GM19467 (cell line): ENCODE results near the gene NAA10.
"Not testable (repeated sequence)": the region's sequence is repeated elsewhere in the genome, so short reads cannot be mapped to it uniquely, and the experiment has no call there.

ENCODE experiments used
- ATAC-seq: cut with Tn5 transposase; IDR thresholded peaks from one replicate; pipeline ENCODE4 v1.9.1; 2021; ENCODE audit warnings: mild to moderate bottlenecking, moderate library complexity; ENCODE audit not compliant: unreplicated experiment

NAA10 gene

DNA sequence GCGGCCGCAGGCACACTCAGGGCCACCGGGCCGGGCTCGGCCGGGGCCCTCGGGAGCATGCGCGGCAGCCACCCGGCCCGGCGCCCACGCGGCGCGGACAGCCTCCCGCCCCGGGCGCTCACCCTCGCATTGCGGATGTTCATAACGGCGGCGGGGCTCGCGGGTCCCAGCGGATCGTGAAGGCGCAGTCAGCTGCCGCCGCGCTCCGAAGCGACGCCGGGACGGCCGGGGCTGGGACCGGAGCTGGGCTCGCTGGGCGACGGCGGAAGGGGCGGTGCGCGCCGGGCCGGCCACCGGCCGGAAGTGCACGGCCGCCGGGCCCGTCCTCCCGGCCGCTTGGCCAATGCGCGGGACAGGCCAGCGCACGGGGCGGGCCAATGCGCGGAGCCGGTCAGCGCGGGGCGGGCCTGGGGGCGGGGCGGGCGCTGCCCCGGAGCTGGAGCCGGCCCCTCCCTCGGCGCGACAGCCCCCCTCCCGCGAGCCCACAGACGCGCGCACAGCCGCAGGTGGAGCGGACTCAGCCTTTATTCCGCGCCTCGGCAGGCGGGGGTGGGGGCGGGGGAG lies at the start of gene NAA10:
Gene NAA10, minus strand, starts transcription at position 276 of the 564 bp plus-strand sequence. Its CDS starts 133 bp downstream, at position 143.
- ATAC-seq = peak; percentile 73

DNA sequence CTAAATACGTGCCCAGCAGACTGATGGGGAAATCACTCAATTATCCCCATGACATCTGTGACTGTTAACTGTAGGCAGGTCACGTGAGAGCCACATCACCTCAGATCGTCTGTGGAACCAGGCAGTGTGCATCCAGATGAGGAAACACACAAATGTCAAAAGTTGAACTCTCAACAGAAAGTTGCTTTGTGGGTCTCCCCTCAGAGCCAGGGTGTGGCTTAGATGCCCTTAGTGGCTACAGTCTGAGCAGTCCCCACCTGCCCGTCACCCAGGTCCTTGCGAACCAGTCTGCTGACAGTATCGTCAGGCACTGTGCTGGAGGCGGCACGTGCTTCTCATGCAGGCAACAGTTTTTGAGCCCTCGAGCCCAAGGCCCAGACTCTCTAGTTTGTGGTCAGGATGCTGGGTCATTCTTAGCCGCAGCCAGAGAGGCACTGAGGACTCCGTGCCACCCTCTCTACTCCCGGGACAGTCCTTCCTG lies 48.5 kb upstream of the NAA10 start:
- no peak for ATAC-seq

DNA sequence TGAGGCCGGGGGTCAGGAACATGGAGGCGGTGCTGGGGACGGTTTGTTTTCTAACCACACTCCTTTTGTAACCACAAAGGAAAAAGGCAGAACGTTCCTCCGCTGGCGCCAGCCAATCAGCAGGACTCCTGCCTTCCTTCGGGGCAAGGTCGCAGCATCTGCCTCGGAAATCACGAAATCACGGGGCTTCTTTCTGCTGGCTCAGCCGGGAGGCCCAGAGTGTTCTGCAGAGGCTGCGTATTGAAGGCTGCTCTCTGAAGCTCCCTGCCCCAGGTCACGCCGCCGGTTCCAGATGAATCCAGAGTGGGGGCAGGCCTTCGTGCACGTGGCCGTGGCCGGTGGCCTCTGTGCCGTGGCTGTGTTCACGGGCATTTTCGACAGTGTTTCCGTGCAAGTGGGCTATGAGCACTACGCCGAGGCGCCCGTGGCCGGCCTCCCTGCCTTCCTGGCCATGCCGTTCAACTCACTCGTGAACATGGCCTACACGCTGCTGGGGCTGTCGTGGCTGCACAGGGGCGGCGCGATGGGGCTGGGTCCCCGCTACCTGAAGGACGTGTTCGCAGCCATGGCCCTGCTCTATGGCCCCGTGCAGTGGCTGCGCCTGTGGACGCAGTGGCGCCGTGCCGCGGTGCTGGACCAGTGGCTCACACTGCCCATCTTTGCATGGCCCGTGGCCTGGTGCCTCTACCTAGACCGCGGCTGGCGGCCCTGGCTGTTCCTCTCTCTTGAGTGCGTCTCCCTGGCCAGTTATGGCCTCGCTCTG lies 47.1 kb upstream of the NAA10 start:
- ATAC-seq = no peak

DNA sequence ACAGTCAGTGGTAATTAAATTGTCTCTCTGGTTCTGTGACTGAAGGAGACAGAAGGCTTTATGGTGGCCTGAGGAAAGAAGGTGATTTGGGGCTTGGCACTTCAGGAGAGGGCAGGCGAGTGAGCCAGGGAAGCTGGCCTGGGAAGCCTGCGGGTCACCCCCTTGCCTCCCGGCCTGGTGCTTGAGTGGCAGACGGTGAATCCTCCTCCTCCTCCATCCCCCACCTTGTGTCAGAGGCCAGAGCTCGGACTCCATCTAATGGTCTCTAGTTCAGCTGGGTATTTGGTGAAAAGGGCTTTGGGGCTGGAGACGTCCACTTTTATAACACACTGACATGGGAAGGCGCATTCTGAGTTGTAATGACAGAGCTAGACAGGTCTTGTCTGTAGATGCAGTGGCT lies 46.4 kb upstream of the NAA10 start:
- ATAC-seq = no peak

DNA sequence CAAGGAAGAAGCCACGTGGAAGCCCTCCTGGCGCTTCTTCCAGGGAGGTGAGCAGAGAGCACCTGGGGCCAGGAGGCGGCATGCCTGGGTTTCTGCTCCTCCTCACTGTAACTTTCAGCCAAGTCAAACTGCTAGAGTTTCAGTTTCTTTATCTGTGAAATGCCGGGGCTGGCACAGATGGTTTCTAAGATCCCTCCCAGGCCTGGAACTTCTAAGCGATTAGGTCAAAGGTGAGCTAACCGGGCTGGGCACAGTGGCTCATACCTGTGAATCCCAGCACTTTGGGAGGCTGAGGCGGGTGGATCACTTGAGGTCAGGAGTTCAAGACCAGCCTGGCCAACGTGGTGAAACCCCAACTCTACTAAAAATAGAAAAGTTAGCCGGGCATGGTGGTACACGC lies 45.6 kb upstream of the NAA10 start:
- ATAC-seq = not testable (repeated sequence)

DNA sequence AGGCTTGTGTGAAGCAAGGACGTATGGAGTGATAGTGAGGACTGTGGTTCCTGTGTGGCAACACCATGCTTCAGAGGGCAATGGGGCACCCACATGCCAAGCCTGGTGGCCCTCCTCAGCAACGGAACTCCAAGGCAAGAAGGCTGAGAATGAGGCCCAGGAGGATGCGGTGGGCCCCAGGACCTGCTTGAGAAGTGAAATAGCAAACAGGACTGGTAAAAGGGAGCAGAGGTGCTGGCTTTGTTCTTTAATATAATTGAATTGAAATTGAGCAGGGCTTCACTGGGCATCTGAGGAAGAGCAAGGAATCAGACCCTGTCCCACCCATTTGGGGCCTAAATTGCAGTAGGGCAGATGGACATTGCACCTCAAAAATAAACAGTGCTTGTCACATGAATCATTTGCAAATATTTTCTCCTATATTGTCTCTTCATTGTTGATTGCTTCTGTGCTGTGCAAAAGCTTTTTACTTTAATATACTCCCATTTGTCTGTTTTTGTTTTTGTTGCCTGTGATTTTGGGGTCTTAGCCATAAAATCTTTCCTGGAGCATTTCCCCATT lies 40.0 kb upstream of the NAA10 start:
- no peak for ATAC-seq

DNA sequence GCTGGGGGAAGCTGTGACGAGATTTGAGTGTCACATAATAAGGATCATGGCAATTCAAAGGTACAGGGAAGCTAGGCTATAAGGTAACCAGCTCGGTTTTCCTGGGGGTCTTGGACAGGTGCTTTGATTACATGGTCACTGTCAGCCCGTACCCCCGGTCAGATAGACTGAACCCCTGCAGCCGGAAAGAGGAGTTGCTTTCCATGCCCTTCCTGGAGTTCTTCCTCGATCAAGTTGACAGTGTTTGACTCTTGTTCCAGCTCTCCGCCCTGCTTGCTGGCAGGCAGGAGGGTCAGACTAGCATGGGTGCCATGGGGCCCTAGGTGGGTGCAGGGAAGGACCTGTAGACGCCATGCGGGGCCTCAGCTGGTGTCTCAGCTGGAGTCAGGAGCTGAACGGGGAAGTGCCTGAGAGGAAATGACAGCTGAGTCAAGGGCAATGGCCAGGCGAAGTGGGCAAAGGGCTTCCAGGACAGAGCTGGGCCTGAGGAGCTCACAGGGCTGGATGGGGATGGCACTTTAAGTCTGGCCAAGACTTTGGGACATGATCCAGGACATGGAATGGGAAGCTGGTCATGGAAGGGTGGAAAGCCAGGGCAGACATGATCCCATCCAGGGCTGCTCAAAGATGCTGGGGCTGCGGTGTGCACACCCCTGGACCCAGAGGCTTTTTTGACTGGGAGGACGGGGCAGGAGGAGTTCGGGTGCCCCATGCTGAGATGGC lies 39.3 kb upstream of the NAA10 start:
- ATAC-seq = no peak

DNA sequence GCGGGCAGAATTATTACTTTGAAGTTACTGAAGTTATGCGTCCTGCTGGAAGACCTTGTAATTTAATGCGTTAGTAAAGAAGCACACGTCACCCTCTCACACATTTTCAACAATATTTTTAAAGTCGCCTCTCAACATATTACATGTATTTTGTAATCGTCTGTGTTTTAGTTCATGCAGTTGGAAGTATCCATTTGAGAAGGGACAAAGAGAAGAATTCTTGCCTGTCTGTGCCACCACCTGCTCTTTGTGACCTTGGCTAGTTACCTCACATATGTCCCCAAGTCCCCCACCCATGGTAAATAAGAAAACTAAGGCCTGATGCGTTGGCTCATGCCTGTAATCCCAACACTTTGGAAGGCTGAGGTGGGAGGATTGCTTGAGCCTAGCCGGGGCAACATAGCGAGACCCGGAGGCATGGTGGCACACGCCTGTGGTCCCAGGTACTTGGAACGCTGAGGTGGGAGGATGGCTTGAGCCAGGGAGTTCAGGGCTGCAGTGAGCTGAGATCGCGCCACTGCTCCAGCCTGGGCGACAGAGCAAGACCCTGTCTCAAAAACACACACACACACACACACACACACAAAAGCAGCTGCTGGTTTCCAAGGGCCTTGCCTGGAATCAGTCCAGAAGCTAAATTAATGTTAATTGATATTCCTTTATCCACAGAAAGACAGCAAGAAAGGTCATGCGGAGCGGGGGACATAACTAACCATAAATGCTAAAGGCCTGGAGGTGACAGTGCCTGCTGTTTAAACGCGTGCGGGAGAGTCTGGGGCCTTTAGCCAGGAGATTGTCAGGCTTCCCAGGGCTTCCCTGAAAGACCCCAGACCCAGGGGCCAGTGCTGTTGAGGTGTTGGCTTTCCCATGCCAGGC lies 38.5 kb upstream of the NAA10 start:
- ATAC-seq = no peak

DNA sequence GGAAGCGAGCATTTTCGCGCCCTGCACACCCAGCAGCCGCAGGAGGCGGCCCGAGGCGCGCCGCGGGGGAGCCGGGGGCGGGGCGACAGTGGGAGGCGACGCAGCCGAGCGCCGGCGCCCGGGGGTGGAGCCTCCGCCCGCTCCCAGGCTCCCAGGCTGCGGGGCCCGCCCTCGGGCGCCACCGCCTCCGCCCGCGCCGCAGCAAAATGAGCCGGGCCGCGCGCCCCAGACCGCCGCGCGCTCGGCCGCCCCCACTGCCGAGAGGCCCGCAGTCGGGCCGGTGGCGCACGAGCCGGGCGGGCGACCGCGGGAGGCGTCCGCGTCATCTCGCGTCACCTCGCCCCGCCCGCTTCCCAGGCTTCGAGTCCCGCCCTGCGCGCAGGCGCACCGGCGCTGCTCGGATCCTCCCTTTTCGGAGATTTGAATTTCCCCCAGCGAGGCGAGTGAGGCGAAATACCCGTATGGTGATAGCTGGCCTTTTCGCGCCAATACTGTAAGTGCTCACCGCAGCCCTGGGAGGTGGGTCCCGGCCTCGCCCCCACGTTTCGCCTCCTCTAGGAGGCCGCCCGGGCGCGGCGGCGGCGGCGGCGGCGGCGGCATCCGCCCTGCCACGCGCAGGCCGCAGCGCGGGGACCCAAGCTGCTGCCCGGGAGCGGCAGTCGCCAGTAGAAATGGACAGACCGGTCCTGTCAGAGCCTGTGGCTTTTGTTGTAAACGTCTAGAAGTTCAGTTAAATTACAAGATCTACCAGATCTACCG lies 37.7 kb upstream of the NAA10 start, which contains the start of gene TMEM187:
Gene TMEM187, plus strand, starts transcription at position 387 of the 759 bp plus-strand sequence. CDS start 9,309 bp downstream, outside the sequence.
- ATAC-seq = peak; percentile 41

DNA sequence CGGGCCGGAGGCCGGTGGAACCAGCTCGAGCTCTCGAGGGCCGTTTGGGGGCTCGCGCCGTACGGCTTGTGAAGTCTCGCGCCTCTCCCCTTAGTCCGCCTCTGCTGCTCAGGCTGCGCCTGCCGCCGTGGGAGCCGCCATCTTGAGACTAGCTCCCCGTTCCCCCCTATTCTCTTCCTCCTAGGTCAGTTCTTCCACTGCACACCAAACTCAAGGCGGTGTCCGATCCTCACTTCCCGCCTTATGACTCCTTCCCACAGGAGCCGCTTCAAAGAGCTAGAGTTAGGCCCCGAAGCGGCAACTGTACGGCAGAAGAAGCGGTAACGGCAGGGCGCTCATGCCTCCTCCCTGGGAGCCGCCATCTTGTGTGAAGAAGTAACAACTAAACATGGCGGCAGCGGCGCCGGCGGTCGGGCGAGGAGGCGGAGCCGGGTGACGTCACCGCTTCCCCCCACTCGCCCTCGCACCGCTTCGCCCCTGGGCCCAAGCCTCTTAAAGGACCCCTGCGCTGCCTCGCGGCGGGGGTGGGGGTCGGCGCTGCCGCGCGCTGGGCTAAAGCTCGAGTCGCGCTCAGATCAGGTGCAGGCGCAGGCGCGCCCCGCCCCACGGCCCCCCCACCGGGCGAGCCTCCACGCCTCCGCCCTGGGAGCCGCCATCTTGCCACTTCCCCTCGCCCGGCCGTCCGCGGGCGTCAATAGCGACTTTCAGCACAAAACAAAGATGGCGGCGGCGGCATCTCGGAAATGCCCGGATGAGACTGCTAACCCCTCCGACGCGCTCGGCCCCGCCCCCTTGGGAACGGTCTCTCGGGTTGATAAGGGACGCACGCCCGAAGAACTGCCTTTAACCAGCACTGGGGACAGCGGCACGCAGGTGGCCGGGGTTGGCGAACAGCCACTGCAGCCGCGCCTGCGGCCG lies 36.9 kb upstream of the NAA10 start, which contains the start of gene HCFC1:
Gene HCFC1, minus strand, starts transcription at position 369 of the 918 bp plus-strand sequence. CDS start 978 bp downstream, outside the sequence.
- ATAC-seq = peak; percentile 35

DNA sequence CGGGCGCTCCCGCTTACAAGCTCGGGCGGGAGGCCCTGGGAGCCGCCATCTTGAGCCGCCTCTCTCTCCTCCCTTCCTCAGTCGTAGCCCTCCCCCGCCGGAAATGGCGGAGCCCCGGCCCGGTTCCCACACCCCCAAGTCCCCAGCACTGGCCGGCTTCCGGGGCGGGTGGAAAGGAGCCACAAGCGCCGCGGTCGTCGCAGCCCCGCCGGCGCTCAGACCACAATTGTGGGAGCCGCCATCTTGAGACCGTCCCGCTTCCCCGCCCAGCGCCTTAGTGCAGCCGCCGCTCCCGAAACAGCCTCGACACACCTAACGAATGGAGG lies 36.2 kb upstream of the NAA10 start:
- peak; percentile 32 for ATAC-seq

DNA sequence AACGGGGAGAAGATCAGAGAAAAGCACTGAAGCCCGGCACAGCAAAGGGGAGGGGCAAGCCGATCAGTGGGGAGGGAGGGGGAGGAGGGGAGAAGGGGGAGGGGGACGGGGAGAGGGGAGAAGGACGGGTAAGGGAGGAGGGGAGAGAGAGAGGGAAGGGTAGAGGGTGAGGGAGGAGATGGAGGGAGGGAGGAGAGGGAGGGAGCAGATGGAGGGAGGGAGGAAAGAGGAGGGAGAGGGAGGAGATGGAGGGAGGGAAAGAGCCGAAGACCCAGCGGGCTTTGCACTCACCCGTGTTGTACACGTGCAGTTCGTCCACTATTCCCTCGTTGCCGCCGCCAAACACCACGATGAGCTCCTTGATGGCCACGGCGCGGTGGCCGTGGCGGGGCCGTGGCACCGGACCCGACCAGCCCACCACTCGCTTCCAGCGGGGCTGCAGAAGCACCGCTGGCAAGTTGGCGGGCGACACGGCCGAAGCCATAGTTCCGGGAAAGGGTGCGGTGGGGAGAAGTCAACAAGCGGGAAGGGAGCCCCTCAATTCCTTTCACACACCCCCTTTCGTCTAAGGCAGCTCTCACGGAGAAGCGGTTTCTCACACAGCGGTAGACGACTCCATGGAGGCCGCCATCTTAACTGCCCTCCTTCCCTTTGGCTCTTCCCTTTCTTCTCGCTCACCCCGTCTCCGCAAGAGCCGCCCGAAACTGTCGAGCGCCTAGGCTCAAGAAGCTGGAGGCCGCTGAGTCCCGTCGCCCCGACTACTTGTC lies 35.7 kb upstream of the NAA10 start:
- ATAC-seq = no peak

DNA sequence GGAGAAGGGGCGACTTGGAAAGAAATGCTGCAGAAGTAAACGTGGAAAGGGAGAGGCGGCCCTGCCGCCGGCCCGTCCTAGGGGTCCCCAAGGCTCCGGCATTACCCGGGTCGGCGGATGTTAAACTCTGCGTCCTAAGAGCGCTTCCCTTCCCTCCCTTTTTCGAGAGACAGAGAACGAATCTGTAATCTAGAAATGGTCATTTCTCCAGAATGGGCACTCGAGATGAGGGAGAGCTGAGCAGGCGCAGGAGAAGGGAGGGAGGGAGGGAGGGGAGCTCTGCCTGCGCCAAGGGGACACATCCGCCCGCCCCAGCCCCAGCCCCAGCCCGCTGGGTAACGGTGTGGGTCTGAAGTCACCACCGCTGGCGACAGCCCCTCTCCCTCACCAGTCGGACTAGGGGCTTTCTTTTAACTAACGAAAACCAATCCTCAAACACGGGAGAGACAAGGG lies 35.1 kb upstream of the NAA10 start:
- no peak for ATAC-seq

DNA sequence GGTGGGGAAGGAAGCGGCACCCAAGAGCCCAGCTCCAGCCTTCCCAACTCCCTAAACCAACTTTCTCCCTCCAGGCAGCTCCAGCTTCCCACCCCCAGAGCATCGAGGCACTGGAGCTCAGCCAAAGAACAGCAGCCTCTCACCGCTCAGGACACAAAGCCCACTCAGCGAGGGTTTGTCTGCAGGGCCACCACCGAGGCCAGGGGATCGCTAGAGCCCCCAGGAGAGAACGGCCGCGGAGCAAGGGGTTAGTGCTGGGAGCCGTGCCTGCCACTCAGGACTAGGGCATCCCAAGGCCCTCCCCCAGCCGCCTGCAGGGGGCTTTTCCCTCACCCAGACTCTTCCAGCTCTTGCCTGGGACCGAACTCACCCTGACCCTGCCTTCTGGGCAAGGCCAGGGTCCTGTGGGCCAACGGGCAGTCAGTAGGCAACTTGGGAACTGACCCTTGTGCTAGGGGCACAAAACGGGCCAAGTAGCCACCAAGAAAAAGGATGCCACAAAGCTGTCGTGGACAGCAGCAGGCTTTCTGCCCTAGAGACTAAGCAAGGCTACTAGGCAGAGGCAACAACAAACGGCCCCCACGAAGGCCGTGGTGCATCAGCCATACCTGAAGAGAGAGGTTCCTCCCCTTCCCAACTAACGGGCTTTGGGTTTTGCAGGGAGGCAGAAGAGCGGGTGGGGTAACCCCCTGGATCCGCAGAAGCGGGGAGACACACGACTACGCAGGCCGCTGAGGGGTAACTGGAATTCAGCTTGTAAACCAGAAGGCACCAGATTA lies 34.5 kb upstream of the NAA10 start:
- ATAC-seq = no peak

DNA sequence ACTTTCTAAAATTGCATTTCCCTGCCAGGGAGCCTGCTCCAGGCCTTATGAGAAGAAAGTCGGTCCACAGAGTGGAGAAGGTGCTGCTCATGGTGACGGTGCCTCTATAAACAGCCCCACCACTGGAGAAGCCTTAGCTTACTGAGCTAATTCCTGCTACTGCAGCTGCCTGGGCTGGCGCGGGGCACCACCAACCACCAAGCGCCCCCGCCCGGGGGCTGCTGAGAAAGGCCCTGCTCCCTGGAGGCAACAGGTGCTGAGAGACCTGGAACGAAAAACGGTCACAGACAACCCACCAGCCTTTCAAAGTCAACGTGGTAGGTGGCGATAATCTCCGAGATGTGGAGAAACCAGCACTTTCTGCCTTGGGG lies 33.9 kb upstream of the NAA10 start:
- ATAC-seq = no peak

DNA sequence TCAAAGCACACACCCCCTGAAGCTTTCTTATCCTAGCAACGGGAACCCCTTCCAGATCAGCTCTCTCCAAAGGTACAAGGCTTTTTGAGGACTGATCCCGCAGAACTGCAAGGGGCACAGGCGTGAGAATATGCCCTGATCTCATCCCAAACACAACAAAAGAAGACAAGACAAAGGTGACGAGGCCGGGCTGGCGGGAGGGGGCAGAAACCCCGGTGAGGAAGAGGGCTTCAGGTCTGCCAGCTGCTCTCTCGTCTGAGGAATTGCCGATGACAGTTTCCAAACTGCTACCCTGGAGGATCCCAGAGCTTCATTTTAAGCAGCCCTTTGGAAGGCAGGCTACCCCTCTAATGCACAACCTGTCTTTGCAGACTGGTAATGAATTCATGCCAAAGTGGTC lies 33.4 kb upstream of the NAA10 start:
- ATAC-seq = no peak
